H9 (cell line): ENCODE results near the gene OTOL1. TPM values are rescaled to one million over a fixed set of nuclear protein-coding genes. Genes with fewer than 3 reads are reported as not detected.

ENCODE experiments used
- DNase-seq: peaks from one replicate; pipeline ENCODE4 v3.0.0-alpha.2; 2017
- H2AFZ ChIP-seq: one replicate; pipeline ENCODE4 v1.6.1; 2013; ENCODE audit warnings: mild to moderate bottlenecking, low read length, control low read depth, moderate library complexity
- H2AK5ac ChIP-seq: 2 replicates; pipeline ENCODE4 v1.6.1; 2013; ENCODE audit warnings: low read length, control low read depth, mixed read lengths; ENCODE audit not compliant: insufficient read length
- H2BK120ac ChIP-seq: one replicate; pipeline ENCODE4 v1.6.1; 2013; ENCODE audit warnings: low read depth, mild to moderate bottlenecking, low read length, control low read depth, inconsistent platforms; ENCODE audit not compliant: poor library complexity, severe bottlenecking
- H2BK12ac ChIP-seq: 2 replicates; pipeline ENCODE4 v1.6.1; 2013; ENCODE audit warnings: low read length, control low read depth, mixed read lengths, low read depth; ENCODE audit not compliant: insufficient read length
- H2BK15ac ChIP-seq: 2 replicates; pipeline ENCODE4 v1.6.1; 2013; ENCODE audit warnings: low read depth, low read length, control low read depth
- H2BK20ac ChIP-seq: one replicate; pipeline ENCODE4 v1.6.1; 2013; ENCODE audit warnings: low read depth, mild to moderate bottlenecking, low read length, control low read depth, inconsistent platforms; ENCODE audit not compliant: poor library complexity, severe bottlenecking
- H2BK5ac ChIP-seq: 2 replicates; pipeline ENCODE4 v1.6.1; 2013; ENCODE audit warnings: low read length, control low read depth, mixed read lengths; ENCODE audit not compliant: insufficient read length
- H3K14ac ChIP-seq: 2 replicates; pipeline ENCODE4 v1.6.1; 2013; ENCODE audit warnings: low read length, control low read depth; ENCODE audit not compliant: insufficient read depth
- H3K18ac ChIP-seq: 2 replicates; pipeline ENCODE4 v1.6.1; 2013; ENCODE audit warnings: low read depth, mild to moderate bottlenecking, mixed read lengths, low read length, control low read depth; ENCODE audit not compliant: insufficient read length
- H3K23ac ChIP-seq: 2 replicates; pipeline ENCODE4 v1.6.1; 2013; ENCODE audit warnings: low read length, control low read depth, mixed read lengths, low read depth; ENCODE audit not compliant: insufficient read length
- H3K23me2 ChIP-seq: 2 replicates; pipeline ENCODE4 v1.6.1; 2013; ENCODE audit warnings: low read depth, mild to moderate bottlenecking, mixed read lengths, low read length, control low read depth; ENCODE audit not compliant: insufficient read length, poor library complexity, severe bottlenecking
- H3K27ac ChIP-seq: 2 replicates; pipeline ENCODE4 v1.5.1; 2013; ENCODE audit warnings: low read length, control low read depth, mixed read lengths, low read depth; ENCODE audit not compliant: insufficient read length
- H3K27me3 ChIP-seq: 2 replicates; pipeline ENCODE4 v1.6.1; 2013; ENCODE audit warnings: low read length, control low read depth, inconsistent platforms; ENCODE audit not compliant: insufficient read depth
- H3K4ac ChIP-seq: 2 replicates; pipeline ENCODE4 v1.6.1; 2013; ENCODE audit warnings: low read depth, mild to moderate bottlenecking, control low read depth, inconsistent platforms, low read length, moderate library complexity
- H3K4me1 ChIP-seq: 2 replicates; pipeline ENCODE4 v1.6.1; 2013; ENCODE audit warnings: low read length, control low read depth, inconsistent platforms; ENCODE audit not compliant: insufficient read depth
- H3K4me2 ChIP-seq: 2 replicates; pipeline ENCODE4 v1.6.1; 2013; ENCODE audit warnings: low read length, control low read depth, mixed read lengths; ENCODE audit not compliant: insufficient read length, insufficient read depth
- H3K56ac ChIP-seq: 2 replicates; pipeline ENCODE4 v1.6.1; 2013; ENCODE audit warnings: low read depth, mild to moderate bottlenecking, mixed read lengths, low read length, control low read depth; ENCODE audit not compliant: insufficient read length
- H3K79me1 ChIP-seq: 2 replicates; pipeline ENCODE4 v1.6.1; 2013; ENCODE audit warnings: low read depth, mild to moderate bottlenecking, moderate library complexity, low read length, control low read depth, inconsistent platforms; ENCODE audit not compliant: insufficient read depth, poor library complexity, severe bottlenecking
- H3K79me2 ChIP-seq: 2 replicates; pipeline ENCODE4 v1.6.1; 2013; ENCODE audit warnings: low read length, control low read depth, inconsistent platforms; ENCODE audit not compliant: insufficient read depth
- H3K9ac ChIP-seq: 2 replicates; pipeline ENCODE4 v1.6.1; 2013; ENCODE audit warnings: low read length, control low read depth, mixed read lengths; ENCODE audit not compliant: insufficient read length; ENCODE audit errors: extremely low read depth
- H3K9me3 ChIP-seq: one replicate; pipeline ENCODE4 v1.6.1; 2013; ENCODE audit warnings: low read depth, low read length, inconsistent platforms; ENCODE audit not compliant: control insufficient read depth
- H3T11ph ChIP-seq: one replicate; pipeline ENCODE4 v1.6.1; 2013; ENCODE audit warnings: mild to moderate bottlenecking, low read length, control low read depth, inconsistent platforms
- H4K20me1 ChIP-seq: one replicate; pipeline ENCODE4 v1.6.1; 2013; ENCODE audit not compliant: control insufficient read depth, insufficient read length, insufficient read depth
- H4K5ac ChIP-seq: 2 replicates; pipeline ENCODE4 v1.6.1; 2013; ENCODE audit warnings: low read depth, mild to moderate bottlenecking, mixed read lengths, low read length, control low read depth; ENCODE audit not compliant: insufficient read length
- H4K8ac ChIP-seq: replicated peaks from 2 replicates; pipeline ENCODE4 v1.6.1; 2013; ENCODE audit warnings: low read length, control low read depth, mixed read lengths, low read depth; ENCODE audit not compliant: insufficient read length
- H4K91ac ChIP-seq: 2 replicates; pipeline ENCODE4 v1.6.1; 2013; ENCODE audit warnings: low read depth, mild to moderate bottlenecking, moderate library complexity, mixed read lengths, low read length, control low read depth; ENCODE audit not compliant: insufficient read length
- H3K27ac Mint-ChIP-seq, 3 experiments: 2 replicates in 2 of 3; 3 replicates in 1 of 3; pipeline ENCODE4 v1.8.0; 2020 to 2021; ENCODE audit warnings: mixed read lengths in 3 of 3, mild to moderate bottlenecking in 1 of 3, moderate library complexity in 1 of 3
- H3K27me3 Mint-ChIP-seq: 2 replicates; pipeline ENCODE4 v1.8.0; 2021; ENCODE audit warnings: low read depth, mild to moderate bottlenecking, moderate library complexity, mixed read lengths
- H3K36me3 Mint-ChIP-seq, 3 experiments: 2 replicates in 2 of 3; 3 replicates in 1 of 3; pipeline ENCODE4 v1.8.0; 2020 to 2021; ENCODE audit warnings: low read depth in 3 of 3, mixed read lengths in 3 of 3; ENCODE audit not compliant: insufficient read depth in 1 of 3
- H3K4me1 Mint-ChIP-seq, 2 experiments: 2 replicates each; pipeline ENCODE4 v1.8.0; 2020; ENCODE audit warnings: mixed read lengths in 2 of 2
- H3K4me3 Mint-ChIP-seq, 2 experiments: 2 replicates in 1 of 2; 3 replicates in 1 of 2; pipeline ENCODE4 v1.8.0; 2020 to 2021; ENCODE audit warnings: mild to moderate bottlenecking in 2 of 2, mixed read lengths in 2 of 2, moderate library complexity in 1 of 2
- H3K9me3 Mint-ChIP-seq, 2 experiments: 2 replicates in 1 of 2; 3 replicates in 1 of 2; pipeline ENCODE4 v1.8.0; 2020; ENCODE audit warnings: mild to moderate bottlenecking in 2 of 2, mixed read lengths in 2 of 2, moderate library complexity in 1 of 2
- WGBS: extraction: QIAGEN DNeasy Blood & Tissue Kit; methylation state at CpG from one replicate; pipeline ENCODE4 v1.1.7; 2013; ENCODE audit warnings: missing lambda C conversion rate, low lambda C conversion rate, mixed read lengths; ENCODE audit not compliant: insufficient read length; ENCODE audit errors: extremely low coverage; 5-methylcytosine and 5-hydroxymethylcytosine counted together
- total RNA-seq: library from RNA; stranded (reverse); gene quantifications from 2 replicates; pipeline ENCODE4 v1.2.1, GENCODE V29; 2021
- TF ChIP-seq, protein P1 (sequence below): fragments of 200-600 bp; sonication (generic); conservative IDR thresholded peaks from 3 replicates; pipeline ENCODE4 v1.8.0; 2021; ENCODE audit warnings: antibody characterized with exemption, mild to moderate bottlenecking

OTOL1 gene
- total RNA-seq, 1 experiment from 2014 or later, result not detected

DNA sequence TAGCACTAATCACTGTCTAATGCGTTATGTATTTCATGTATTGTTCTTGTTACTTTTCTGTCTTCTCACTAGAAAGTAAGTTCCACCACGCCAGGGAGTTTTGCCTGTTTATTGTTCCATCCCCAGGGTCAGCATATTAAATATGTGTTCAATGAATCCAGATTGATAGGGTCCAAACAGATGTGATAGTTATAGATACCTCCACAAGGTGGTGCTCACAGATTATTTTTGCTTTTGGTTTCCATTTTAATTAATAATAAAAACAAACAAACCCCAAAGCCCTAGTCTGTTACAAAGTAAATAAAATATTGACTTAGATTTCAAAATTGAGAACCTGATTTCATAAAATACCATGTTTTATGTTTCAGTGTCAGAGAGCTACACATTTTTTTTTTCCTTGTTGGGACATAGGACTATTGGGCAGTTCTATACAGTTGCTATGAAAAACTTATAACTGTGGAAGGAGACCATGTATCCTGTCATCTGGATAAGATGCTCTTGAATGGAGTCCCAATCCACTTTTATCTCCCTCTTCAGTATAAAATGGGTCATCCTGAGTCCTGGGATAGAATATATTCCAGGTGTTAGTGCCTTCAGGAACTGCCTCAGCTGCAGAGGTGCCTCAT, 12.4 kb downstream of the OTOL1 start:
- no peak overlapping the region; a peak in 2 of 7 replicates for H3K27ac Mint-ChIP-seq
- Histone ChIP-seq H3K4me2 (no peak overlapping the region), H3K27ac (no peak overlapping the region), H2BK15ac (no peak overlapping the region), H2BK12ac (no peak overlapping the region), H2BK5ac (no peak overlapping the region), H3T11ph (no peak overlapping the region), H3K27me3 (no peaks in the 10 kb centered on the region), H2BK120ac (no peak overlapping the region), H2AK5ac (no peak overlapping the region), H3K79me1 (no peaks in the 10 kb centered on the region), H3K56ac (no peak overlapping the region), H3K18ac (no peak overlapping the region), H3K14ac (no peak overlapping the region), H3K23me2 (no peaks in the 10 kb centered on the region), H3K9me3 (no peaks in the 10 kb centered on the region), H3K79me2 (no peaks in the 10 kb centered on the region), H3K4ac (no peak overlapping the region), H4K8ac (no peak overlapping the region), H4K91ac (no peak overlapping the region), H3K23ac (no peak overlapping the region), H4K20me1 (no peaks in the 10 kb centered on the region), H2BK20ac (no peak overlapping the region), H3K4me1 (no peaks in the 10 kb centered on the region), H2AFZ (no peak overlapping the region), H3K9ac (no peak overlapping the region), H4K5ac (no peak overlapping the region)
- peaks cover 0 to 3% of the 10 kb centered on the region in 2 experiments; a peak in 2 of 5 replicates for H3K9me3 Mint-ChIP-seq
- no CpG with 5 or more reads among the region's 2 CpGs for WGBS
- no peak for DNase-seq
- H3K4me1 Mint-ChIP-seq, result peaks cover 0 to 10% of the 10 kb centered on the region in 2 experiments; a peak in 2 of 4 replicates
- no peak overlapping the region for H3K4me3 Mint-ChIP-seq
- TF ChIP-seq, protein P1, sequence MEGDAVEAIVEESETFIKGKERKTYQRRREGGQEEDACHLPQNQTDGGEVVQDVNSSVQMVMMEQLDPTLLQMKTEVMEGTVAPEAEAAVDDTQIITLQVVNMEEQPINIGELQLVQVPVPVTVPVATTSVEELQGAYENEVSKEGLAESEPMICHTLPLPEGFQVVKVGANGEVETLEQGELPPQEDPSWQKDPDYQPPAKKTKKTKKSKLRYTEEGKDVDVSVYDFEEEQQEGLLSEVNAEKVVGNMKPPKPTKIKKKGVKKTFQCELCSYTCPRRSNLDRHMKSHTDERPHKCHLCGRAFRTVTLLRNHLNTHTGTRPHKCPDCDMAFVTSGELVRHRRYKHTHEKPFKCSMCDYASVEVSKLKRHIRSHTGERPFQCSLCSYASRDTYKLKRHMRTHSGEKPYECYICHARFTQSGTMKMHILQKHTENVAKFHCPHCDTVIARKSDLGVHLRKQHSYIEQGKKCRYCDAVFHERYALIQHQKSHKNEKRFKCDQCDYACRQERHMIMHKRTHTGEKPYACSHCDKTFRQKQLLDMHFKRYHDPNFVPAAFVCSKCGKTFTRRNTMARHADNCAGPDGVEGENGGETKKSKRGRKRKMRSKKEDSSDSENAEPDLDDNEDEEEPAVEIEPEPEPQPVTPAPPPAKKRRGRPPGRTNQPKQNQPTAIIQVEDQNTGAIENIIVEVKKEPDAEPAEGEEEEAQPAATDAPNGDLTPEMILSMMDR, result peak; percentile 65
- no peaks in the 10 kb centered on the region for H3K27me3 Mint-ChIP-seq
- H3K36me3 Mint-ChIP-seq, result no peaks in the 10 kb centered on the region
